Measurements from ENCODE around the gene CASP7.
A peak's percentile ranks its signal among the peaks of the same experiment; 100 is the strongest.
"Not testable (repeated sequence)": the region's sequence is repeated elsewhere in the genome, so short reads cannot be mapped to it uniquely, and the experiment has no call there.

The CASP7 gene

DNA sequence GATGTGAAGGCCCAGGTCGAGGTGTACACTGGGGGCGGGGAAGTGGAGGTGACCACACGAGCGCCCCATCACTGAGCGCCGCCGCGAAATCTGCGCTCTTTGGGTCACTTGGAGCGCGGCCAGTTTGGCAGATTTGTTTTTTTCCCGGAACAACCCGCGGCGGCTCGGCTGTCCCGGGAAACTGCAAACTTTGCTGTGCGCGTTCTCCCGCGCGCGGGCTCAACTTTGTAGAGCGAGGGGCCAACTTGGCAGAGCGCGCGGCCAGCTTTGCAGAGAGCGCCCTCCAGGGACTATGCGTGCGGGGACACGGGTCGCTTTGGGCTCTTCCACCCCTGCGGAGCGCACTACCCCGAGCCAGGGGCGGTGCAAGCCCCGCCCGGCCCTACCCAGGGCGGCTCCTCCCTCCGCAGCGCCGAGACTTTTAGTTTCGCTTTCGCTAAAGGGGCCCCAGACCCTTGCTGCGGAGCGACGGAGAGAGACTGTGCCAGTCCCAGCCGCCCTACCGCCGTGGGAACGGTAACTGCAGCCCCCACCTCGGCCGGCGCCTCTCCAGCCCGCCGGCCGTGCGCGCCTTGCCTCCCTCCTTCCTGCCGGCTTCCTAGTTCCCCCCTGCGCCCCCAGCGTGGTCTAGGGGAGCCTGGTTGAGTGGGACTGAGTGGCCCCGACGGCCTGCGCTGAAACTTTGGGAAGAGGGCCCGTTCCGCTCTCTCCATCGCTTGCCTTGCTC is at the start of gene CASP7:
Gene CASP7, plus strand, starts transcription at position 450 of the 727 bp plus-strand sequence. CDS start 17,582 bp downstream, outside the sequence.
- peak within 1 kb of the TSS; percentile 87 for H3K4me3 ChIP-seq (ENCODE audit: low read depth, low read length)

DNA sequence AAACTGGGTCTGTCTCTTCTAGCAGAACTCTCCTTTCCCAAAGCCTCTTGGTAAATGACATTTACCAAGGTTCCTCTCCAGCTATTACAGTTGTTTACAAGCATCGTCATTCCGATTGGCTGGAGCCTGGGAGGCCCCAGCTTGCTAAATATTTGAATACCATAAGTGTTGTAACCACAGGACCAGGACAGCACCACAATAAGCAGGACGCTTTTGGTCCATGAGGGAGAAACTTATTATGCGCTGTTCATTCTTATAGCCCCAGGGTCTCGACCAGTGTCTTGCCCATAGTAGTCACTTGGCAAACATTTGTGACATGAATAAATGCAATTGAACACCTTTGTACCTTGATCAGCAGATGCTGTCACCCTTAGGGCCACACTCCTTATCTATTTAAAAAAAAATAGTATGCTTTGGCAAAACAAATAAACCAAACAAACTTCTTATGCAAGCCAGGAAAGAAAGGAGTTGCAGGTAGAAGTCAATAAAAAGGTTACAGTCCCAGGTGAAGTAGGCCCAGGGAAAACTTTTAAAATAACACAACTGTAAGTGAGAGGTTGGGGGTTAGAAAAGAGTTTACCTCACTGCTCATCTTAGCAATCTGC is 48.7 kb upstream of the CASP7 start:
- H3K4me3 ChIP-seq (ENCODE audit: low read depth, low read length), result no peak overlapping the region

DNA sequence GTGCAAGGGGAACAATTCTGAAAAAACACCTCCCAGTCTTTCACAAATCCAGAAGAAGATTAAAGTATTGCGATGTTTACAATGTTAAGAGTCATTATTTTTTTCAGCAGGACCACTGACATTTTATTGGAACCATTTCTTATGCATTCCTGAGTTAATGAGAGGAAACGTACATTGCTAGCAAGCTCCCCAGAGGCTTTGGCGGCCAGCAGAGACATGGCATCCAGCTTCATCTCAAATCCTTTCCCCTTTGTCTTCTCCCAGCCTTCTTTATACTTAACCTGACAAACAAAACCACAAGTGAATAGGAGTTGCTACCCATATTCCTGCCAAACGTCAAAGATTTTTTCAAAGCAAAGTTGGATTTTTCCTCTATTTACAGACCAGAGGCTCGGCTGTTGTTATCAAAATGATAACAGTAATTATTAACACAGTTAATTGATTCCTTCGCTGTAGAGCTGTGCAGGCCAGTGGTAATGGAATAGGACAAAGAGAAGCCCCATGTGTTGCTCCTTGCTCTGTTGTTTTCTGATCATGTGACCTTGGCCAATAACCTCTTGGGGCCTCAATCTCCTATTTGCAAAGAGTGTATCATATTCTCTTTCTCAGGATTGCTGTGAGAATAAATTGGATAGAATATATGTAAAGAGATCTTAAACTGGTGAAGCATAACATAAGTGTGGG is 47.9 kb upstream of the CASP7 start:
- H3K4me3 ChIP-seq (ENCODE audit: low read depth, low read length), result no peak overlapping the region

DNA sequence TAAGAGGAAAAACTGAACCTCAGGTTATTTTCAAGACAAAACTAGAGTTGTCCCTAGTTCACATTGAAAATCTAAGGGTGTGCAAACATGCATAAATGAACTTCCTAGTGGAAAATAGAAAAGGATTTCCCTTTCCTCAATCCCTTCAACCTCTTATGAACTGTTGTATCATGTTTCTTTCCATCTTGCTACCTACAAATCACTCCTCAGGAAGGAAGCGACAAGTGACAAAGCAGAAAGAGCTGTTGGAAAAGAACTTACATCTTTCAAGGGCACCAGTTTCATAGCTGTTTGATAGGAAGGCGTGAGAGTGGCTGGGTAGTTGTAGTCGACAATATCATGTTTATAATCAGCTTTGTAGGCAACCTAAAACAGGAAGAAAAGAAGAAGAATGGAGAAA is 39.7 kb upstream of the CASP7 start:
- H3K4me3 ChIP-seq (ENCODE audit: low read depth, low read length), result no peak overlapping the region

DNA sequence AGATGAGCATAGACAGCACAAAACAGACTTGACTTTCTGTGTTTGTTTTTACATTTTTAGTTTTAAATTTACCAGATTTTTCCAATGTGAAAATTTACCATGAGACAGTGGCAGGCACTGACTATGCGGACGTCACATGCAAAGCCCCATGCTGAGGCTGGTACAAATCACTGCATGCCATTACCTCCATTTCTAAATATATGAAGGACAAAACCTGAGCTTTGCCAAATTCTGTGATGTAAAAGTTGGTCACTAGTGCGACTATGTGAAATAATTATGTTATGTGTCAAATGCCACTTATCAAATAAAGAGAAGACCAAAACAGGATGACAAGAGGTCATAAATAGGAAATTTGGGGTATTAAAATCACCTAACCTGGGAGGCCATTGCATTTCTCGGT is 38.0 kb upstream of the CASP7 start:
- H3K4me3 ChIP-seq (ENCODE audit: low read depth, low read length), result no peak overlapping the region

- no peak overlapping the region for H3K4me3 ChIP-seq (ENCODE audit: low read depth, low read length)
Observed at GRCh38 chr10:113643183-113643582, 36.5 kb upstream of the CASP7 start.

DNA sequence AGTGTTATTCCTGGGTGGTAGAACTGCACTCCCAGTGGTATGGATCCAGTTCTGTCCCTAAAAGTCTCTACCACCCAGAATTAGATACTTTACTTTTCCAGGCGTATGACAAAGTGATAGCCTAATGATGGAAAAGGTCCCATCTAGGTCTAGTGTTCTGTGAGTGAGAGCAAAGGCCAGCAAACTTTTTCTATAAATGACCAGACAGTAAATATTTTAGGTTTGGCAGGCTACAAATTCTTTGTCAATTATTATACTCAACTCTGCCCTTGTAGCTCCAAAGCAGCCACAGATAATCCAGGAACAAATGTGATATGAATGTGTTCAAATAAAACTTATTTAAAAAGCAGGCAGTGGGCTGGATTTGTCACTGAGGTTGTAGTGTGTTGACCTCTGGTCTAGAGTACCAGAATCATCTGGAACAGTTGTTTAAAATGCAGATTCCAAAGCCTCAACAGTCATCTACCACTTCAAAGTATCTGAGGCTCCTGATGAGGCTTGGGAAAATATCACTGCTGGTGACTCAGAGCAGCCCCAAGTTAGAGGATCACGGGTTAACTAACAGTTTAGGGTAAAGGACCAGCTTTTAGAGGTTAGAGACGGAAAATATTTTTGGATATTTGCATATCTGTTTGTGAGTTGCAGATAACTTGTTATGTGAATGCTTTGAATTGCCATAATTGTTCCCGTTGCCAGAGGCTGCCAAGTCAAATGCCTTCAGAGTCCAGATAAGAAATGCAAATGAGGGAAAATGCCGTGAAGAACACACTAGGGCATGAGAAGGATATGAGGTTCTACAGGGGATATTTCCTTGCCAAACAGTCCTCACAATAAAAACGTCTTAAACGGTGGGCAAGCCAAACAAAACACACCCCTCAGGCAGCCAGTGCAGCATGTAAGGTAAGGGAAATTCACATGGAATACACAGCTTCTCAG is 35.3 kb upstream of the CASP7 start:
- H3K4me3 ChIP-seq (ENCODE audit: low read depth, low read length), result no peak overlapping the region

GRCh38 chr10:113646336-113647201 is 33.1 kb upstream of the CASP7 start:
- H3K4me3 ChIP-seq (ENCODE audit: low read depth, low read length), result no peak overlapping the region

- no peak overlapping the region for H3K4me3 ChIP-seq (ENCODE audit: low read depth, low read length)
Observed at GRCh38 chr10:113647812-113648211, 31.9 kb upstream of the CASP7 start.

DNA sequence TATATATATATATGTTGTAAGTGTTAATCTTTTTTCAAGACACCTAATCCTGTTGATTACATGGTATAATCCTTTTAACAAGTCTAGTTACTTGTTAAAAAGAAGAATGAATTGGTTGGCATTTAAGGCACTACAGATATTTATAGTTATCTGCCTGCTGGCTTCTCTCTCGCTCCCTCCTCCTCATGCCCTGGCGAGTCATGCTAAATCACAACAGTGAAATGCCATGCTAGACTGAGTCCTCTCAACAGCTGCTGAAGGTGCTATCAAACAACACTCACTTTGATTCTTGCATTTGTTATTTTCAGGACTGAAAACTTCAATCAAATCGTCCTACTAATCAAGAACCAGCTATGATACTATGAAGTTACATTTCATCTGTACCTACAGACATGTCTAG is 31.2 kb upstream of the CASP7 start:
- no peak overlapping the region for H3K4me3 ChIP-seq (ENCODE audit: low read depth, low read length)

DNA sequence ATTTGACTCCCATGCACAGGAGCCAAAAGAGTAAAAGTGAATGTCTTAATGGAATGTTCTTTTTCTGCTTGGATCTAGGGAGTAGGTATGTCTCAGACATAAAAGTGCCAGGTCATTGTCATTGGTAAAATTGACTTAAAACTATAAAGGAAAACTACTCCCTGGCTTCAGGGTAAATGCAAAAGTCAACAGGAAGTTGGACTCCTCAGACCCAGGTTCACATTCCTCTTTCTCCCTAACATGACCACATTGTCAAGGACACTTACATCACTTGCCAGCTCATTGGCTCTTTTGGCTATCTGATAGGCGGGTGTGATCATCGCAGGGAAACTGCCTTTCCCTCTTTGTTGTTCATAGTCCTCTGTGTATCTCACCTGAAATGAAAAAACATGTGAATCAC is 29.5 kb upstream of the CASP7 start:
- H3K4me3 ChIP-seq (ENCODE audit: low read depth, low read length), result no peak overlapping the region

DNA sequence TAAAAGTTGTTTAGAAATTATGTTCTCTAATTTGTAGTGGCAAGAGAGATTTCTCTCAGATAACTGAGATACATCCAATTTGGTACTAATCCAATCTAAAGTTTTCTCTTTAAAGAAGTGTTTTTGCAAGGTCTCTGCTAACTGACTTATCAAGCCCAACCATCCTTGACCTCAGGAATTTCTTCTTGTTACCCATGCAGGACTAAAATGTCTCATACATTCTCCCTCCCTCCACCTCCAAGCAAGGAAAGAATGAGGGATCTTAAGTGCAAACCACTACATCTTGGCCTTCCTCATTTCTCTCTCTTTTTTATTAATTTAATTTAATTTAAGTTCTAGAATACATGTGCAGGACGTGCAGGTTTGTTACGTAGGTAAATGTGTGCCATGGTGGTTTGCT is 28.7 kb upstream of the CASP7 start:
- H3K4me3 ChIP-seq (ENCODE audit: low read depth, low read length), result no peak overlapping the region

GRCh38 chr10:113651898-113652297 is 27.8 kb upstream of the CASP7 start:
- no peak overlapping the region for H3K4me3 ChIP-seq (ENCODE audit: low read depth, low read length)

DNA sequence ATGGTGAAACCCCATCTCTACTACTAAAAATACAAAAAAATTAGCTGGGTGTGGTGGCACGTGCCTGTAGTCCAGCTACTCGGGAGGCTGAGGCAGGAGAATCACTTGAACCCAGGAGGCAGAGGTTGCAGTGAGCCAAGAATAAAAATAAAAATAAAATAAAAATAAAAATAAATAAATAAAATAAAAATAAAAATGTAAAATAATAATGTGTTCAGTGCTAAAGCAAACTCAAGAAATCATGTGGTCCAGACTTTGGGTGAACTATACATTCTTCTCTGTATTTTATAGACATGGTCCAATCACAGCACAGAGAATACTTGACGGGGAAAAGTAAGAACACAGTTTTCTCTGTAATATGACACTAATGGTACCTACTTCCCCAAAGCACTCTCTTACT is 27.3 kb upstream of the CASP7 start:
- H3K4me3 ChIP-seq (ENCODE audit: low read depth, low read length), result not testable (repeated sequence)

DNA sequence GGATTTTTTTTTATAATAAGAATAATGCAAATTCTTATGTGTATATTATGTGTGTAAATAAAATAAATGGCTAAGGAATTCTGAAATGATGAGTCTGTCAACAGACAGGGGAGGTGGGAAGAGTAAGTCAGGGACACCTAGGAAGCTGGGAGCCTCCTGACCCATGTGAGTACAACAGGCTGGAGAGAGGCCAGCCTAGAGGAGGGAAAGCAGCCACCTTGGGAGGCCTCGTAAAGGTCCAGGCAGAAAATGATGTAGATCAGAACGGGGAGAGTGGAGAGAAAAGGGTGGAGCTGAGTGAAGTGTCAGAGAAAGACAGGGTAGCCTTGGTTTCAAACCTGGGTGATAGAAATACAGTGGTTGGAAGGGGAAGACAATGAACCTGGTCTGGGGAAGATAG is 22.8 kb upstream of the CASP7 start:
- no peak overlapping the region for H3K4me3 ChIP-seq (ENCODE audit: low read depth, low read length)

- no peak overlapping the region for H3K4me3 ChIP-seq (ENCODE audit: low read depth, low read length)
Observed at GRCh38 chr10:113657544-113657943, 22.2 kb upstream of the CASP7 start.

- H3K4me3 ChIP-seq (ENCODE audit: low read depth, low read length), result no peak overlapping the region
Observed at GRCh38 chr10:113661332-113661731, 18.4 kb upstream of the CASP7 start.

DNA sequence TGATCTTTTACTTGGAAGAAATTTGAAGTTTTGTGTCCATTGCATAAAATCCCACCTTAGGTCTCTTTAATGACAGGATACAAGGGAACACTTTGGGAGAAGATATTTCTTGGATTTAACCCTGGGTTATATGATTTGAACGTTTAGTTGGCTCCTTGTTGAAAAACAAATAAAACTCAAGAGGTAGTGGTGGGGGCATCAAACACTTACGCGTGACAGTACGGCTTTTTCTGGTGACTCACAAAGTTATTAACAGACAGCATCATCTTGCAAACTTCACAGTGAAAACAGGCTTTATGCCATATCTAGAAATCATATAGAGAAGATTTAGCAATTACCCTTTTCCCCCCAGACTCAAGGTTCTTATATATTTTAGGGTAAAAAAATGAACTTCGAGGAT is 16.6 kb upstream of the CASP7 start:
- no peak overlapping the region for H3K4me3 ChIP-seq (ENCODE audit: low read depth, low read length)

GRCh38 chr10:113663908-113664307 is 15.8 kb upstream of the CASP7 start, which contains the start of gene NRAP:
TSS of gene NRAP (minus strand) at chr10:113664041. CDS start at chr10:113663882, 159 bp downstream.
- H3K4me3 ChIP-seq (ENCODE audit: low read depth, low read length), result no peak within 1 kb of the TSS

DNA sequence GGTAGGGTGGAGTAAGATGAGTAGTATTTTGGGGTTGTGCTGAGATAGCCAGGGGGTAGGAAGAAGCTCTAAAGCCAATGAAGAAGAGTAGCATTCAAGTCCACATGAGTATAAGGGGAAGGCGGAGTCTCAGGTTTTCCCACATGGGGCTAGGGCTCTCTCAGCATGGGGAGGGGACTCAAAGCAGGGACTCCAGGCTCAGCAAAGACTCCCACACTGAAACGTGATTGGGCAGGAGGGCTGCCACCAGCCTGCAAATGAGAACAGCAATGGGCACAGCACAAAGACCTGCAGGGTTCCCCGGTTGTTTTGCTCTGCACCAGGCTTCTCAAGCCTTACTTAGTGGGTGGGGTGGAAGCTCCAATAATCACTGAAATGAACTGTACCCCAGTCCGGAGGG is 14.4 kb upstream of the CASP7 start:
- H3K4me3 ChIP-seq (ENCODE audit: low read depth, low read length), result no peak overlapping the region

All from iPS-11a (cell line).